Measurements from ENCODE around the gene PLCD3. TPM values are rescaled to one million over a fixed set of nuclear protein-coding genes. Genes with fewer than 3 reads are reported as not detected.
A peak's percentile ranks its signal among the peaks of the same experiment; 100 is the strongest.

Gene PLCD3
- total and polyA plus RNA-seq, 10 of the 15 experiments (the other 5 are each of a cell fraction or from before 2014, with no cell fraction given), result 0.02 to 1.6 (median 0.44) TPM

- TF ChIP-seq, protein P1, sequence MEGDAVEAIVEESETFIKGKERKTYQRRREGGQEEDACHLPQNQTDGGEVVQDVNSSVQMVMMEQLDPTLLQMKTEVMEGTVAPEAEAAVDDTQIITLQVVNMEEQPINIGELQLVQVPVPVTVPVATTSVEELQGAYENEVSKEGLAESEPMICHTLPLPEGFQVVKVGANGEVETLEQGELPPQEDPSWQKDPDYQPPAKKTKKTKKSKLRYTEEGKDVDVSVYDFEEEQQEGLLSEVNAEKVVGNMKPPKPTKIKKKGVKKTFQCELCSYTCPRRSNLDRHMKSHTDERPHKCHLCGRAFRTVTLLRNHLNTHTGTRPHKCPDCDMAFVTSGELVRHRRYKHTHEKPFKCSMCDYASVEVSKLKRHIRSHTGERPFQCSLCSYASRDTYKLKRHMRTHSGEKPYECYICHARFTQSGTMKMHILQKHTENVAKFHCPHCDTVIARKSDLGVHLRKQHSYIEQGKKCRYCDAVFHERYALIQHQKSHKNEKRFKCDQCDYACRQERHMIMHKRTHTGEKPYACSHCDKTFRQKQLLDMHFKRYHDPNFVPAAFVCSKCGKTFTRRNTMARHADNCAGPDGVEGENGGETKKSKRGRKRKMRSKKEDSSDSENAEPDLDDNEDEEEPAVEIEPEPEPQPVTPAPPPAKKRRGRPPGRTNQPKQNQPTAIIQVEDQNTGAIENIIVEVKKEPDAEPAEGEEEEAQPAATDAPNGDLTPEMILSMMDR (IDR thresholded peaks at IDR 0.05 in 2 of 3, conservative IDR thresholded peaks at IDR 0.05 in 1 of 3; ENCODE audit: control insufficient read depth in 2 of 3, extremely low read depth in 1 of 3, insufficient read depth in 1 of 3, low read depth in 3 of 3, low read length in 3 of 3), result no peak
- TF ChIP-seq SIN3A (IDR thresholded peaks at IDR 0.05; ENCODE audit: low read depth, low read length) (no peak; the same call in 1 of the 2 replicates), NRF1 (conservative IDR thresholded peaks at IDR 0.05; ENCODE audit: low read depth, low read length) (no peak), SMAD5 (IDR thresholded peaks at IDR 0.05; ENCODE audit: low read depth) (no peak), KLF5 (IDR thresholded peaks at IDR 0.05; ENCODE audit: partially characterized antibody) (peak; percentile 98), SPI1 (IDR thresholded peaks at IDR 0.05; ENCODE audit: borderline replicate concordance, insufficient read depth, low read depth, low read length) (no peak), RFX5 (IDR thresholded peaks at IDR 0.05; ENCODE audit: low read depth, low read length) (no peak), TCF7 (IDR thresholded peaks at IDR 0.05; ENCODE audit: borderline replicate concordance) (peak; percentile 61; the same call in 1 of the 2 replicates), STAT3 (IDR thresholded peaks at IDR 0.05; ENCODE audit: low read depth, low read length) (no peak), SKIL (IDR thresholded peaks at IDR 0.05; ENCODE audit: low read depth, poor library complexity, severe bottlenecking) (peak; percentile 99), USF1 (IDR thresholded peaks at IDR 0.05; ENCODE audit: borderline replicate concordance, extremely low read length, insufficient read depth, low read depth, low read length) (no peak), NR2C1 (IDR thresholded peaks at IDR 0.05) (no peak), RUNX3 (IDR thresholded peaks at IDR 0.05; ENCODE audit: low read length) (peak; percentile 74), MXI1 (IDR thresholded peaks at IDR 0.05; ENCODE audit: low read depth, low read length) (peak; percentile 58; the same call in 1 of the 2 replicates), SMAD1 (IDR thresholded peaks at IDR 0.05; ENCODE audit: low read depth, partially characterized antibody) (peak; percentile 22), IRF4 (IDR thresholded peaks at IDR 0.05; ENCODE audit: low read depth, low read length) (peak; percentile 33; the same call in 1 of the 2 replicates), HSF1 (IDR thresholded peaks at IDR 0.05; ENCODE audit: low read depth, low read length) (no peak), ZNF207 (IDR thresholded peaks at IDR 0.05; ENCODE audit: borderline replicate concordance) (peak; percentile 99), FOXK2 (IDR thresholded peaks at IDR 0.05) (peak; percentile 98), CHD1 (IDR thresholded peaks at IDR 0.05; ENCODE audit: low read depth, low read length) (peak; percentile 97), HDAC2 (IDR thresholded peaks at IDR 0.05) (no peak), ZZZ3 (IDR thresholded peaks at IDR 0.05; ENCODE audit: control insufficient read depth, insufficient read length, low read depth) (no peak)
- TF ChIP-seq, protein P2, sequence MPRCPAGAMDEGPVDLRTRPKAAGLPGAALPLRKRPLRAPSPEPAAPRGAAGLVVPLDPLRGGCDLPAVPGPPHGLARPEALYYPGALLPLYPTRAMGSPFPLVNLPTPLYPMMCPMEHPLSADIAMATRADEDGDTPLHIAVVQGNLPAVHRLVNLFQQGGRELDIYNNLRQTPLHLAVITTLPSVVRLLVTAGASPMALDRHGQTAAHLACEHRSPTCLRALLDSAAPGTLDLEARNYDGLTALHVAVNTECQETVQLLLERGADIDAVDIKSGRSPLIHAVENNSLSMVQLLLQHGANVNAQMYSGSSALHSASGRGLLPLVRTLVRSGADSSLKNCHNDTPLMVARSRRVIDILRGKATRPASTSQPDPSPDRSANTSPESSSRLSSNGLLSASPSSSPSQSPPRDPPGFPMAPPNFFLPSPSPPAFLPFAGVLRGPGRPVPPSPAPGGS (IDR thresholded peaks at IDR 0.05; ENCODE audit: borderline replicate concordance, insufficient read depth, low read depth, low read length, poor library complexity, severe bottlenecking), result peak; percentile 34
These were observed 15.4 kb upstream of the PLCD3 start (continued) for GRCh38 chr17:45147581-45148182.
